Superior temporal gyrus (tissue), 1 donor: Measurements from ENCODE around the gene NEK1.
"Not testable (repeated sequence)": the region's sequence is repeated elsewhere in the genome, so short reads cannot be mapped to it uniquely, and the experiment has no call there.

Experiments used
- DNase-seq: peaks from one replicate; pipeline ENCODE4 v3.0.0-alpha.2; 2016; ENCODE audit errors: extremely low spot score

The NEK1 gene

DNA sequence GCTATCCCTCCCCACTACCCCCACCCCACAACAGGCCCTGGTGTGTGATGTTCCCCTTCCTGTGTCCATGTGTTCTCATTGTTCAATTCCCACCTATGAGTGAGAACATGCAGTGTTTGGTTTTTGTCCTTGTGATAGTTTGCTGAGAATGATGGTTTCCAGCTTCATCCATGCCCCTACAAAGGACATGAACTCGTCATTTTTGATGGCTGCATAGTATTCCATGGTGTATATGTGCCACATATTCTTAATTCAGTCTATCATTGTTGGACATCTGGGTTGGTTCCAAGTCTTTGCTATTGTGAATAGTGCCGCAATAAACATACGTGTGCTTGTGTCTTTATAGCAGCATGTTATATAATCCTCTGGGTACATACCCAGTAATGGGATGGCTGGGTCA lies 118.1 kb downstream of the NEK1 start:
- not testable (repeated sequence) for DNase-seq

- no peak for DNase-seq
Observed at GRCh38 chr4:169493164-169493524, 119.2 kb downstream of the NEK1 start.

- DNase-seq: no peak
Observed at GRCh38 chr4:169492436-169493163, 119.8 kb downstream of the NEK1 start.

DNA sequence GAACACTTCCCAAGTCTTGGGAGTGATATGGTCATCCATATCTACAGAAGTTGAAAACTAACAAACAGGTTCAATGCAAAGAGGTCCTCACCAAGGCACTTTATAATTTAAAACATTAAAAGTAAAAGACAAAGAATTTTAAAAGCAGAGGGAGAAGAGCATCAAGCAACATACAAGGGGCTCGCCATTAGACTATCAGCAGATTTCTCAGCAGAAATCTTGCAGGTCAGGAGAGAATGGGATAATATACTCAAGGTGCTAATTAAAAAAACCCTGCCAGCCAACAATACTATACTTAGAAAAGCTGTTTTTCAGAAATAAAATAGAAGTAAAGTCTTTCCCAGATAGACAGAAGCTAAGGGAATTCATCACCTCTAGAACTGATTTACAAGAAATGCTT lies 121.2 kb downstream of the NEK1 start:
- no peak for DNase-seq

DNA sequence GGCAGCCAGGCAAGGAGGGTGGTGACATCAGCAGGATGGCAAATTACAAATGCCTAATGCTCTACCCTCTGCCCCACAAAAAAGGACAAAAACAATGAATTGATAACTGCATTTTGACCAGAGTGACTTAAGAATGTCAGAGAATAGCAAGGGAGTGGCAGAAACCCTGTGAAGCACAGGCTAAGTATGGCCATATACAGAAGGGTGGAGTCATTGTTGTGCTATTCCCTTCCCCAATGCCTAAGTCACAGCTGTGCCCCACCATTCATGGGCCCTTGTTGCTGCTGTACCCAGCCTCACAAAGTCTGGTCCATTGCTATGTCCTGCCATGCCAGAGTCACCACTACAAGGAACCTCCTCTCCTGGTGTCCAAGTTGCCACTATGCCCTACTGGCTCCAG lies 123.1 kb downstream of the NEK1 start:
- no peak for DNase-seq

DNA sequence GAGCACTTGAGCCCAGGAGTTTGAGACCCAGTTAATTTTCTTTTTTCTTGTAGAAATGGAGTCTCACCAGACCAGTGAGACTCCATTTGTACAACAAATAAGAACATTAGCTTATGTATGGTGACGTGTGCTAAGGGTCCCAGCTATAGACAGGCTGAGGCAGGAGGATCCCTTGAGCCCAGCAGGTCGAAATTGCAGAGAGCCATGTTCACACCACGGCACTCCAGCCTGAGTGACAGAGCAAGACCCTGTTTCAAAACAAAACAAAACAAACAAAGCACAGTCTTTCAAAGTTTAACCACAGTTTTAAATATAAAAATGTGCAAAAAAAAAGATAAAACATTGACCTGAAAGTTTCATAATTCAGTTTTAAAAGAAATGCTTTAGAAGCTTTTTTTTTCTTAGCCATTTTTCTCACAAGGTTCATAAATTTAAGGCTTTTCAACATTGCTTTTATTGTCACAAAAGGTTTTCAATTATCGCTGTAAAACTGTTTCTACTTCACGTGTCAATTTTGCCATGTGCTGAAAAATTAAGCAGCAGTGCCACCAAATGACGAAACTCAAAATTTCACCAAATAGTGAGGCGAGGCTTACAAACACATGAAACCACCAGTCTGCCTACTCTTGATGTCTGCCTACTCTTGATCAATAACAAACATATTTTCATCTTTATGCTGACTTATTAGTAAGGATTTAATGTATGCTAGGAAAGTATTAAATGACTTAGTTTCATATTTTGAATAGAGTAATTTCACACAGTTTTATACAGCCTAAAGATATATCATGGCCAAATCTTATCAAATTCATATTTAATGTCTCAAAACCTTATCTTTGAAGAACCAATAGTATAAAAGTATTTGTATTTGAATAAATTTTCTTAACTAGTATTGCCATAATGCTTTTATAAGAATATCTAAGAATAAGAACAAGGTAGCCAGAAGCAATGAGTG lies 126.3 kb downstream of the NEK1 start:
- DNase-seq: peak; percentile 88

- DNase-seq: peak; percentile 40
Observed at GRCh38 chr4:169485086-169485485, 127.3 kb downstream of the NEK1 start.

DNA sequence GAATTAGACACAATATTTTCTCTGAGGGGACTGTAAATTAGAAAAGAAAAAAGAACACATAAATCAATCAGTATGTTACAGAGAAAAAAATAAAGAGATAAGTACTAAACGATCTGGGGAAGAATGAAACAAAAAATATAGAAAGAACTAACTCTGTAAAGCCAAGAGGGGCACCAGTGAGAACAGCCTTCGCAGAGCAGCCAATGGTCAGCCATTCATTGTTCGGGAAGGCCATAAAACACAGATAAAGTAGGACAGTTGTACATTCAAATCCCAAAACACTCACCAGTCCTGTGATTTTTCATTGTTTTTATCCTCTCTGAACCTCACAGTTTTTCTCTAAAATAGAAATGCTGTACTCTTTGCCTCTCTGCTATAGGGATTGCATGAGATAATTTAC lies 127.9 kb downstream of the NEK1 start:
- DNase-seq: no peak

GRCh38 chr4:169464080-169464479 lies 148.3 kb downstream of the NEK1 start:
- no peak for DNase-seq

GRCh38 chr4:169460081-169460480 lies 152.3 kb downstream of the NEK1 start:
- no peak for DNase-seq

DNA sequence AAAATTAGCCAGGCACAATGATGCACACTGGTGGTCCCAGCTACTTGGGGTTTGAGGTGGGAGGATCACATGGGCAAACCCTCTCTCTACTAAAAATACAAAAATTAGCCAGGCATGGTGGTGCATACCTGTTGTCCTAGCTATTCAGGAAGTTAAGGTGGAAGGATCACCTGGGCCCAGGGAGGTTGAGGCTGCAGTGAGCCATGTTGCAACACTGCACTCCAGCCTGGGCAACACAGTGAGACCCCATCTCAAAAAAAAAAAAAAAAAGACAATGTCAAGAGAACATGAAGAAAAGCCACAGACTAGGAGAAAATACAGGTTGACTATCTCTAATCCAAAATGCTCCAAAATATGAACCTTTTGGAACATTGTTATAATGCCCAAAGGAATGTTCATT lies 153.8 kb downstream of the NEK1 start:
- DNase-seq: no peak

GRCh38 chr4:169452644-169453043 lies 159.7 kb downstream of the NEK1 start:
- DNase-seq: not testable (repeated sequence)

DNA sequence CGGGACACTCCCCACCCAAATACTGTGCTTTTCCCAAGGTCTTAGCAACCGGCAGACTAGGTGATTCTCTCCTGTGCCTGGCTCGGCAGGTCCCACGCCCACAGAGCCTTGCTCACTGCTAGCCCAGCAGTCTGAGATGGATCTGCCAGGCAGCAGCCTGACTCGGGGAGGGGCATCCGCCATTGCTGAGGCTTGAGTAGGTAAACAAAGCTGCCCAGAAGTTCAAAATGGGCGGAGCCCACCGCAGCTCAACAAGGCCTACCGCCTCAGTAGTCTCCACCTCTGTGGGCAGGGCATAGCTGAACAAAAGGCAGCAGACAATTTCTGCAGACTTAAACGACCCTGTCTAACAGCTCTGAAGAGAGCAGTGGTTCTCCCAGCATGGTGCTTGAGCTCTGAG lies 163.4 kb downstream of the NEK1 start:
- DNase-seq: not testable (repeated sequence)

- no peak for DNase-seq
Observed at GRCh38 chr4:169446824-169447223, 165.6 kb downstream of the NEK1 start.

DNA sequence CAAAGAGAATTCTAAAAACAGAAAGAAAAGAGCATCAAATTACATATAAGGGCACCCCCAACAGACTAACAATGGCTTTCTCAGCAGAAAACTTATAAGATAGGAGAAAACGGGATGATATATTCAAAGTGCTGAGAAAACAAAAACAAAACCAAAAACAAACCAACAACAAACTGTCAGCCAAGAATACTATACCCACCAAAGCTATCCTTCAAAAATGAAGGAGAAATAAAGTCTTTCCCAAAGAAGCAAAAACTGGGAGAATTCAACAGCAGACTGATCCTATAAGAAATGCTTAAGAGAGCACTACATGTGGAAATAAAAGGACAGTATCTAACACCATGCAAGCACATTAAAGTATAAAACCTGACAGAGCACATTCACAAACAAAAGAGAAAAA lies 168.6 kb downstream of the NEK1 start:
- no peak for DNase-seq

DNA sequence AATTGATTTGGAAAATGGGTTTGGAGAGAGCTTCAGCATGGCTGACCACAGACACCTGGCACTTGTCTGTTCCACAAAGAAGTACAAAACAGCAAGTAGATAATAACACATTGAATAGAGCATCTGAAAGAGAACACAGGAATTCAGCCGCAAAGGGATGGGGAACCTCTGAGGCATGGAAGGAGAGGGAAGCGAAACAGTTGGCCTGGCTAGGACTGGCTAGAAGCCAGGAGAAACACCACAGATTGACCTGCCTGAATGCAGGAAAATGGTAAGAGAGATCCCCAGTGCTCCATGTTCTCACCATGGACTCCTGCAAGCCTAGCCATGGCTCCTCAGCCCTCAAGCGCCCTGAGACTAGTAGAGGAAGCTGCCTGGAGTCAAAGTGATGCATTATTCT lies 171.9 kb downstream of the NEK1 start:
- DNase-seq: no peak

DNA sequence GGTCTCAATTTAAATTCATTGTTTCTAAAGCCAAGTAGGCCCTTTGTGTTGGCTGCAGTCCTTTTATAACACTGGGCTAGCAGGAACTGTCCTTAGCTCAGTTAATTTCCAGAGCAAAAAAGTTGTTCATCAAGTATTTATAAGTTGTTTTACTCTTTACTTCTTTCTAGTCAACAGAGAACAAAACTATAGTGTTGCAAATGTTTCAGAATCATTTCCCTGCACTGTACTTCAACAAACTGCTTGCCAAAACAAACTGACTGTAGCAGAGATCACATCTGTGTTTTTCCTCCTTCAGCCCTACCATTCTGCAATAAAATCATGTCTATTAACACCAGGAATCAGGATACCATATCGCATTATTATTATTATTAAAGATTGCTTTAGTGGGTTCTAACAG lies 173.1 kb downstream of the NEK1 start:
- no peak for DNase-seq

DNA sequence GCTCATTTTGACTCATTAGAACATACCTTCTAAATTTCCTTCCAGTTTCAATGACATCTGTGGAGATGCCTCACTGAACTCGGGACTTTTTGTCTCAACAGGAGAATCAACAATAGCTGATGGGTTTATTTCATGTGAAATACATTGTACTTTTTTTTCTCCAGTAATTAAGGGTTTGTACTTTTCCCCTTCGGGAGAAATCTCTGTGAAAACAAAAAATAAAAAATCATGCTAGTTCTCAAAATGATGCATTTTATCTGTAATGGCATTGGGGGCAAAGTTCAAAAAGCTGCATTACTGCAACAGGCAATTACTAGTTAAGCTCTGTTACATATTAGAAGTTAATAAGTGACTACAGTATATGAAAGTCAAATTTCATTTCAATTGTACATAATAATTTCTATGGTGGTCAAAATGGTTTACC lies 174.3 kb downstream of the NEK1 start:
- no peak for DNase-seq

DNA sequence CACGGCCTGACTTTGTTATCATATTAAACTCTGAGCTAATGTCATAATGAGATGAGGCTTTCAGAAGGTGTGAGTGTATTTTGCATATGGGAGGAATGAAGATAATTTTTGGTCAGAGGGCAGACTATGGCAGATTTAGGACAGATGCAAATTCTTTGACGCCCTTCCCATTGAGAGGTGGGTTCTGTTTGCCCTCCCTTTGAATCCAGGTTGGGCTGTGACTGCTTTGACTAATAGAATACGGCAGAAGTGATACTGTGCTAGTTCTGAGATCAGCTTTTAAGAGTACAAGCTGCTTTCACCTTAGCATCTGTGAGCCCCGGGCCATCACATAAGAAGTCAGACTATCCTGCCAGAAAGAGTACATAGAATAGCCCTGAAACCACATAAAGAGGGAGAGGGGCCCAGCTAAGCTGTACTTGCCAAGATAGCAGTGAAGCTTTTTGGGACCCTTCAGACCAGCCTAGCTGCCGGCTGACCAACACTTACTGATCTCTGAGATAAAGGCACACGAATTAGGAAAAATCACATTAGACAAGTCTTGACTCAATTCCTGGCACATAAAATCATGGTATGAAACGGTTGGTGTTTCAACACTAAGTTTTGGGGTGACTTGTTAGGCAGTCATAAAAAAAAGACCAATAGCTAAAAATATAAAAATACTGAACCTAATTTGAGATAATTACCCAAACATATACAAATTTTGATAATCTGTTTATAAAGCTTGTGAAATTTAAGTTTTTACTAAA lies 174.9 kb downstream of the NEK1 start:
- DNase-seq: no peak

GRCh38 chr4:169436734-169437133 lies 175.6 kb downstream of the NEK1 start:
- DNase-seq: no peak

DNA sequence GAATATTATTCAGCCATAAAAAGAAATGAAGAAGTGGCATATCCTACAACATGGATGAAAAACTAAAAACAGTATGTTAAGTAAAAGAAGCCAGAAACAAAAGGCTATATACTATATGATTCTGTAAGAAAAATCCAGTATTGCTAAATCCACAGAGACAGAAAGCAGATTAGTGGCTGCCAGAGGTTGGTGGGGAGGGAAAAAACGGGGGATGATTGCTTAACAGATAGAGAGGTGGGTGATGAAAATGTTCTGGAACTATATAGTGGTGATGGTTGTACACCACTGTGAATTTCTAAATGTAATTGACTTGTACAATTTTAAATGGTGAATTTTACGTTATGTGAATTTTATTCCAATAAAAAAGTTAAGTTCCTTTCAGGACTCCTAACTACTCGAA lies 184.0 kb downstream of the NEK1 start:
- DNase-seq: no peak

GRCh38 chr4:169427727-169428126 lies 184.7 kb downstream of the NEK1 start:
- not testable (repeated sequence) for DNase-seq
